ENCODE measurements around the gene TGFBR3.
"Not testable (repeated sequence)": the region's sequence is repeated elsewhere in the genome, so short reads cannot be mapped to it uniquely, and the experiment has no call there.

Gene TGFBR3

GRCh38 chr1:91883470-91883869, 2.5 kb downstream of the TGFBR3 start:
- no peak for DNase-seq (ENCODE audit: low read depth)

DNA sequence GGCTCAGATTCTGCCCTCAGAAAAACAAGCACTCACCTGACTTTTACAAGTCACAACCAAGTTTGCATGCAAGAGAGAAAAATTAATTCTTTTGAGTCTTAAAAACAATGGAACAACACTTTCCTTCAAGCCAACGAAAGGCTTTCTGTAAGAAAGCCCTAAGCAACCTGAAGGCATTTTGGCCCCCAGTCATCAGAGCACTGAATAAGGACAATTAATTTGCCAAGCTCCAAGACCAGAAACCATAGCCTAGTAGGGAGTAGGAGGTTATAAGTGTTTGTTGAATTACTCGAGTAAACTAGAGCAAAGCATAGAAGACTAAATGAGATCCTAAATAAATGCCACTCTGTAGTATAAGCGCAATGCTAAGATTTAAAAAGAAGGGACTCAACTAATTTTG, 4.7 kb downstream of the TGFBR3 start:
- DNase-seq (ENCODE audit: low read depth): no peak

DNA sequence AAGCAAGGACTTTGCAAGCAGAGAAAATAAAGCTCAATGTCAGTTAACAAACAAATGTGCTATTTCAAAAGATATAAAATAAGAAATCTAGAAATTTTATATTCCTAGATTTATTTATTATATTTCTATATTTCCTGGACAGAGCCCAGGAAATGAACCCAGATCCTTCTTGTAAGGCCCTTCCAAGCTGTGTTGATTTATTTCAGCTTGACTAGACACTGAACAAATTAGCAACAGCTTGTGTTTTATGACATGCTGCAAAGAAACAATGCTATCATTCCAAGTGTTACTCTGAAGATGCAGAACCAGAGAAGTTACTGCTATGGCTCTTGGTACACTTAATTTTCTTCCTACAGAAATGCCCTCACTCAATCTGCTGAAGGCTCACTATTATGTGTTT, 6.2 kb downstream of the TGFBR3 start:
- DNase-seq (ENCODE audit: low read depth): no peak

GRCh38 chr1:91877574-91878208, 8.3 kb downstream of the TGFBR3 start:
- no peak for DNase-seq (ENCODE audit: low read depth)

DNA sequence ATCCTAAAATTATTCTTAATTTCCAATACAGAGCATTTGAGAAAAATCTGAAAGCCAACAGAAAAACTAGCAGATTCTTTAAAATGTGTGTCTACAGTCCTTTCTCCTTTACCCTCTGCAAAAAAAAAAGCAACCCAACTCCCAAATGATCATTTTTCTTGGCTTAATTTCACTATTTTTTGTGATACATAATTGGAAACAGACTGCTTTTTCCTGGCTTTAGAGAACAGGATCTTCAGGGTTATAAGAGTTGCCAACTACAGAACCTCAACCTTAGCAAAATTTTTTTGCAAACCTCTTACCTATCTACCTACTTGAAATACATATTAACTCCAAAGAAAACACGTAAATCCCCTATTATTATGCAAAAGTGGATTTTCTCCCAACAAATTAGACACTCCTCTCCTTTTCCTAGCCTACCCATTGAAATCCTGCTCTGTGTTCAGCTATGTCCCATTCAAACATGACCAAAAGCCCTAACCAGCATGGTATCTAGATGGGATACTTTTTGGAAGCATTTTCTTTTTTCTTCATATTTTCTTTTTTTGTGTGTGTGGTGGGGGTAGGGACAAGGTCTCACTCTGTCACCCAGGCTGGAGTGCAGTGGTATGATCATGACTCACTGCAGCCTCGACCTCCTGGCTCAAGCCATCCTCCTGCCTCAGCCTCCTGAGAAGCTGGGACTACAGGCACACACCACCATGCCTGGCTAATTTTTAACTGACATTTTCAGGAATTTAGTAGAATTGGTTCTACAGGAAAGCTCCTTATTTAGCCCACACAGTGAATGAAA, 9.0 kb downstream of the TGFBR3 start:
- no peak for DNase-seq (ENCODE audit: low read depth)

- no peak for DNase-seq (ENCODE audit: low read depth)
Observed at GRCh38 chr1:91876040-91876470, 9.9 kb downstream of the TGFBR3 start.

- no peak for DNase-seq (ENCODE audit: low read depth)
Observed at GRCh38 chr1:91874167-91874566, 11.8 kb downstream of the TGFBR3 start.

GRCh38 chr1:91872559-91873081, 13.3 kb downstream of the TGFBR3 start:
- no peak for DNase-seq (ENCODE audit: low read depth)

- DNase-seq (ENCODE audit: low read depth): no peak
Observed at GRCh38 chr1:91872000-91872399, 14.0 kb downstream of the TGFBR3 start.

DNA sequence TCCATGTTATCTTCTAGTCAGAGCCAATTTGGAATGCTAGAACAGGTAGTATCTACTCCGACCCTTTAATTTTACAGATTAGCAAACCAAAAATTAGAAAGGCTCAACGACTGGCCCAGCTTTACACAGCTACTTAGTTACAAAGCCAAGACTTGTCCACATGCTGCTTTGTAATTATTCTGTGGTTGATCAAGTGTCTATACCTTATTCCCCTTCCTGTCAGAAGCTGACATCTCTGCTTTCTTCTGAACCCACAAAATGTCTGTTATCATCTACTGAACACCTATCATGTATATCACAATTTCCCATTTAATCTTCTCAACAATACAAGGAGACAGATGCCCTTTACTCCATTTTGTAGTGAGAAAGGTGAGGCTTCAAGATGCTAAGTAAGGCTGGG, 15.6 kb downstream of the TGFBR3 start:
- no peak for DNase-seq (ENCODE audit: low read depth)

- no peak for DNase-seq (ENCODE audit: low read depth)
Observed at GRCh38 chr1:91866425-91866824, 19.5 kb downstream of the TGFBR3 start.

DNA sequence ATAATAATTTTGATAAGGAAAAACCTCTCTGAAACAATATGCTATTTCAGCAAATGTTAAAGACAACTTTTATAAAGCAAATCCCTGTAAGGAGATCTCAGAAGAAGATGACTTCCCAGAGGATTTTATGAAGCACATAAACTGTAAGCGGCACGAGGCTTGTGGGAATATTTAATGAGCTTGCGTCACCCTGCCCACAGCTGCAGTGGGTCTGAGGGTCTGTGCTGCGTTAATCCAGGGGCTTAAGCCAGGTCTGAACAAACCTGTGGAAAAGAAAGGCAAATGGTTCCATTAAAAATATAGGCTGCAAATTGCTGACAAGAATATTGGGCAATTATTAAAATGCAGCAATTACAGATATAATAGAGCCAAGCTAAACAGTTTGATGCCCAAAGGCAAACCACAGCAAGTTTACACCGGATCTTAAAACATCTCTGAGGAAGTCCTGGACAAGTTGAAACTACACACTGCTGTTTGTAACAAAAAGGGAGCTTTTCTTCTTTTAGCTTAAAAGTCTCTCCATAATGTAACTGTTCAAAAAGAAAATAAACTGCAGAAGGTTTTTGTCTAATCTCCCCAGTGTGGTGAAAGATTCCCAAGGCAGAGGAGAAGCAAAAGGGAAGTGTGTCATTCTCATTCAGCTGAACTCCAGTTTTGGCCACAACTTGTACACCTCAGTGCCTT, 21.8 kb downstream of the TGFBR3 start:
- no peak for DNase-seq (ENCODE audit: low read depth)

GRCh38 chr1:91863498-91863897, 22.5 kb downstream of the TGFBR3 start:
- no peak for DNase-seq (ENCODE audit: low read depth)

GRCh38 chr1:91862120-91862519, 23.8 kb downstream of the TGFBR3 start:
- no peak for DNase-seq (ENCODE audit: low read depth)

GRCh38 chr1:91857557-91858239, 28.3 kb downstream of the TGFBR3 start:
- no peak for DNase-seq (ENCODE audit: low read depth)

DNA sequence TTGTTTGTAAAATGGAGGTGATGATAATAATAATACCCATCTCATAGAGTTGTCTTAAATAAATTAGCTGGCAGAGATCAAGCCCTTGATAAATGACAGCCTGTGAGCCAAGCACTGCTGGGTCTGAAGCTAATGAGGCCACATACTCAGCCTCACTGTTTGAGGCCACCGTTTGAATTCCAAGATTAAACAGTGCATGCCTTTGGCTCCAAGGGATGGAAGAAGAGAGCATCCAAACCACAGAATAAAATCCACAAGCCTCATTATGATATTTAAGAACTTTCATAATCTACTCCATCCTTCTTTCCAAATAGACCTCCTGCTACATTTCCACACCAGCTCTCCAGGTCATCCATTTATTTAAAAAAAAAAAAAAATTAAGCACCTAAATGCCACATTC, 29.0 kb downstream of the TGFBR3 start:
- DNase-seq (ENCODE audit: low read depth): no peak

DNA sequence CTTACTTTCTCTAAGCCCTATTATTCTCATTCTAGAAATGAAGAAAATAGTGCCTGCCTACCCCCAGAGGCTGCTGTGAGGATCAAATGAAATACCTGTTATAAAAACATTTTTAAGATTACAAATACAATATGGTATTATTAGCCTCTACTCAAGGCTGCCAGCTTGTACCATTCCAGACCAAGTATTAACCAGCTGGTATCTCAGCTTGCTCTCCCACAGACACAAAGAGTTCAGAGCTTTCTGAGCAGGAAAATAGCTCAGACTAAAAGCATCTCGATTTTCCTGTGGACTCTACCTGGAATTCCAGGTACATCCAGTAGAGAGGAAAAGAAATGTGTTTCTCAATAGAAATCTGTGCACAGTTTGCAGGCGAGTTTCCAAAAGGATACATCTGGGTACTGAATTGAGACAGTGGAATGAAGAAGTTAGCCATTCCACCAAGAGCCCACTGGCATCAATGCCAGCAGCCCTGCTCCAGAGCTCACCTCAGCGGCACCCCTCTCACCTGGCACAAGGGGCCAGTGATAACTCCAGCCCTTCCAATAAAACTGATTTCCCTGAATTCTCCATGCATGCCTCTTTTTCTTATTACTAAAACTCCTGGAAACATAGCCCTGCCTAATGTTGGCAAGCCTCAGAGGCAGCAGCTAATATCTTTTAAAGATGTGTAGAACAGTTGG, 31.0 kb downstream of the TGFBR3 start:
- DNase-seq (ENCODE audit: low read depth): no peak

DNA sequence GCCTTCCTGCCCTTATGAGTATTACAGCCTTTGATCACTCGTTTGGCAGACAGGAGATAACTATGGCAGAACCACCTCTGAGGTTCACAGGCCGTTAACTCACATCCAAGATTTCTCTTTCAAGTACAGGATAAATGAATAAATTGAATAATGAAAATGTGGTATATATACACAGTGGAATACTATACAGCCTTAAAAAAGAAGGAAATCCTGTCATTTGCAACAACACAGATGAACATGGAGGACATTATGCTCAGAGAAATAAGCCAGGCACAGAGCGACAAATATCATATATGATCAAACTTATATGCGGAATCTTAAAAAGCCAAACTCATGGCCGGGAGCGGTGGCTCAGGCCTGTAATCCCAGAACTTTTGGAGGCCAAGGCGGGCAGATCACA, 32.6 kb downstream of the TGFBR3 start:
- no peak for DNase-seq (ENCODE audit: low read depth)

DNA sequence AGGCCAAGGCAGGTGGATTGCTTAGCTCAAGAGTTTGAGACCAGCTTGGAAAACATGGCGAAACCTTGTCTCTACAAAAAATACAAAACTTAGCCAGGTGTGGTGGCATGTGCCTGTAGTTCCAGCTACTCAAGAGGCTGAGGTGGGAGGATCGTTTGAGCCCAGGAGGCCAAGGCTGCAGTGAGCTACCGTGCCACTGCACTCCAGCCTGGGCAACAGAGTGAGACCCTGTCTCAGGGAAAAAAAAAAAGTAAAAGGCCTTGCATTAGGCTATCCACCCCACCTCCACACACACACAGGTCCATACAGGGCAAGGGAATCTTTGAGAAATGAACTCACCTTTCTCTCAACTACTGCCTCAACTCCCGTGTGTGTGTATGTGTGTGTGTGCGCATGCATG, 33.9 kb downstream of the TGFBR3 start:
- not testable (repeated sequence) for DNase-seq (ENCODE audit: low read depth)

DNA sequence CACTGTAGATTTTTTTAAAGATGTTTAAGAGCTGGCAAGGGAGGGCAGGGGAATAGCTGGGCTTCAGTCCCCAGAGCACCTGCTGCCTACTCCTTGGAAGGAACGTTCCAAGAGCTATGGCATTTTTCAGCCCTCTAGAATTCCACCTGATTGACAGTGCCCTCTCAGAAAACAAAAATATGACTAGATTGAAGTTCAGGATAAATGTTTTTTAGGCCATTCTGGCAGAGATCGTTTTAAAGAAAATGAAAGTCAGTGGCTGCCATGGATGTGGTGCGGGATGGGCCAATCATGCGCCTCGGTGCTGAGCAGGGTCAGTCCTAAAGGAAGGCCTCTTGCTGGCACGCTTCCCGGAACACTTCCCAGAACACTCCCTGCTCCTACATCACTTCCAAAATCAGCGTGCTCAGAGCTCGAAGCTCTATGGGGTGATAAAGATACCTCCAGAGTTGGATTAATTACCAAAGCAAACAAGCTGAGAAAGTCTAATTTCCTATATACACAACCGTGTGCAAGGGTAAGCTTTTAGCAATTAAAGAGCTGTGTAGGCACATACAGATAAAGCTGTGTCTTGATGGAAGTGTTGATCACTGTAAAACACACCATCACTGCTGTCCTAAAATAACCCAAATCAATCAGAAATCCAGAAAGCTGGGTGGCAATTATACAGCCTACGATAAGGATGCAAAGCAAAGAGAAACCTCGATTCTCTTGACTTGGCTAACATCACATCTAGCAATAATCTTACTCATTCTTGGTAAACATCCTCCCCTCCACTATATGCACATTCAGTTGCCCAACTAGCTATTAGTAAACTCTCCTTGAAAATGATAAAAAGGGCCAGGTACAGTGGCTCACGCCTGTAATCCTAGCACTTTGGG, 34.6 kb downstream of the TGFBR3 start:
- no peak for DNase-seq (ENCODE audit: low read depth)

DNA sequence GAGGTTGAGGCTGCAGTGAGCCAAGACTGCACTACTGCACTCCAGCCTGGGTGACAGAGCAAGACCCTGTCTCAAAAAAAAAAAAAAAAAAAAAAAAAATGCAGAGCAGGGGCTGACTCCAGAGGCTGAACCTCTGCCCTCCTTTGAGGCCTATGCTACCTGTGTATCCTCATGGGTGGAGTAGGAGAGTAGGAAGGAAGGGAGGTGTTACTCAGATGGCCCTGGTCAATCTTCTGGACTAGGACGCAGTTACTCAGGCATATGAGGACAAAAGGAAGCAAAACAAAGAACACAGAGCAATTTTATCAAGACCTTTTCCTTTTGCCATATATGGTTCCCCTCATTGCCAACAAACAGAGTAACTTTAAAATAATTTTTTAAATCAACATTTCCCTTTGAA, 35.2 kb downstream of the TGFBR3 start:
- DNase-seq (ENCODE audit: low read depth): no peak

All from non-pigmented ciliary epithelial cell (primary cell).